GM19043 (cell line): ENCODE data around the gene CDK14.

ENCODE experiments used
- ATAC-seq: cut with Tn5 transposase; IDR thresholded peaks from one replicate; pipeline ENCODE4 v1.9.1; 2021; ENCODE audit warnings: low read depth; ENCODE audit not compliant: unreplicated experiment

The CDK14 gene

DNA sequence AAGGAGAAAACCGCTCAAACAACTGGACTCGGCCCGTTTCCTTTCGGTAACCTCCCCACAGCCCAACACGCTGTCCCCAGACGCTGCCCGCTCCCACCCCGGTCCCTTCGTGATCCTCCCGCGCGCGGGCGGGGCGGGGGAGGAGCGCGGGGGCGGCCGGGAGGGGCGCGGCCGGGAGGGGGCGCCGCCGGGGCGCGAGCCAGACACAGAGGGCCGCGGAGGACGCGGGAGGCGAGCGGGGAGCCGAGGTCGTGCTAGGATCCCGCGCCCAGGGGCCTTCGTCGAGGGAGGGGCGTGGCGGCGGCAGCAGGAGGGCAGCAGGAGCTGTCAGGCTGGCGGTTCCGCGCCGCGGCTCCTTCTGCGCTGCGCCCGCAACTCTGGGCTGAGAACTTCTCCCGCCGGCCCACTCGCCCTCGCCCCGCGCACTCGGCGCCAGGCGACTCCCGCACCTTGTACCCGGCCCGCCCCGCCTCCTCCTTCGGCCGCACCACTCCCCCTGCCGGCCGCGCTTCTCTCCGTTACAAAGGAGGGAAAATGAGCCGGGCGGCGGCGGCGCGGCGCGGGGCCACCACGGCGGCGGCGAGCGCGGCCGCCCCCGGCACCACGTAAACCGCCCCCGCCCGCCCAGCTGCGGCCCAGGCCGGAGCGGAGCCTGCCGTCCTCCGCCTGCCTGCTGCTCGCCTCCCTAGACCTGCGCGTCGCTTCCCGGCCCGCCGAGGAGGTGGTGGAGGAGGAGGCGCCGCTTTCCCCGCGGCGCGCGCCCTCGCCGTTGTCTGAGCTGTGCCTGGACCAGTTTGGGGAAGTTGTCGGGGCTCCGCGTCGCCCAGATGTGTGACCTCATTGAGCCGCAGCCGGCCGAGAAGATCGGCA, at the start of gene CDK14:
CDK14 (plus strand) TSS at position 521 of the 870 bp plus-strand sequence; CDS start at position 828, 307 bp downstream.
- ATAC-seq: peak; percentile 47

DNA sequence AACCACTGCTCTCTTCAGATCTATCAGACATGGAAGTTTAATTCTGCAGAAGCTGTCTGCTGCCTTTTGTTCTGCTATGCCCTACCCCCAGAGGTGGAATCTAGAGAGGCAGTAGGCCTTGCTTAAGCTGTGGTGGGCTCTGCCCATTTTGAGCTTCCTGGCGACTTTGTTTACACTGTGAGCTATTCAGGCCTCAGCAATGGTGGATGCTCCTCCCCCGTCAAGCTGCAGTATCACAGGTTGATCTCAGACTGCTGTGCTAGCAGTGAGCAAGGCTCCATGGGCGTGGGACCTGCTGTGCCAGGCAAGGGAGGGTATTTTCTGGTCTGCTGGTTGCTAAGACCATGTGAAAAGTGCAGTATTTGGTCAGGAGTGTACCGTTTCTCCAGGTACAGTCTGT, 45.1 kb upstream of the CDK14 start:
- ATAC-seq: no peak

GRCh38 chr7:90552521-90552920, 43.6 kb upstream of the CDK14 start:
- ATAC-seq: no peak

GRCh38 chr7:90560730-90561129, 35.4 kb upstream of the CDK14 start:
- no peak for ATAC-seq

- no peak for ATAC-seq
Observed at GRCh38 chr7:90563286-90563685, 32.8 kb upstream of the CDK14 start.

DNA sequence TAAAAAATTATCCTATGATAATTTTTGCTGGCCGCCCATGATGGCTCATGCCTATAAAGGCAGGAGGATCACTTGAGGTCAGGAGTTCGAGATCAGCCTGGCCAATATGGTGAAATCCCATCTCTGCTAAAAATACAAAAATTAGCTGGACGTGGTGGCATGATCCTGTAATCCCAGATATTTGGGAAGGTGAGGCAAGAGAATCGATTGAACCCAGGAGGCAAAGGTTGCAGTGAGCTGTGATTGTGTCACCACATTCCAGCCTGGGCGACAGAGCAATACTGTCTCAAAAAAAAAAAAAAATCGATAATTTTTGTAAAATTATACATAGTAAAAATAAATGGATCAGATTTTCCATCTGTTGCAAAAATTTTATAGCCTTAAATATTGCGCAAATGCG, 31.7 kb upstream of the CDK14 start:
- no peak for ATAC-seq

- no peak for ATAC-seq
Observed at GRCh38 chr7:90568213-90568612, 27.9 kb upstream of the CDK14 start.

- ATAC-seq: no peak
Observed at GRCh38 chr7:90569368-90569767, 26.8 kb upstream of the CDK14 start.

GRCh38 chr7:90570373-90570959, 25.7 kb upstream of the CDK14 start:
- ATAC-seq: no peak

- no peak for ATAC-seq
Observed at GRCh38 chr7:90574146-90574819, 21.8 kb upstream of the CDK14 start.

DNA sequence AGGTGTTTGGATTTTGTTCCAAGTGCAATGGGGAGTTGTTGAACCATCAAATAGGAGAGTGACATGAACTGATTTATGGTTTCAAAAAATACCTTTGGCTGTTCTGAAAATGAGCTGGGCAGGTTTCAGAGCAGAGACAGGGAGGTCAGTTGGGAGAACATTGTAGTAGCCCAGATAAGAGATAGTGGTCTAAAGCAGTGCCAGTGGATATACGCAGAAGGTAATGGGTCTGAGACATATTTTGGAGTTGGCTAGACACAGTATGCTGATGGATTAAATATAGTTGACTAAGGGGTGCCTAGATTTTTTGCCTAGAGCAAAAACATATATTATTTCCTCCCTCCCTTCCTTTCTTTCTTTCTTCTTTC, 21.3 kb upstream of the CDK14 start:
- ATAC-seq: no peak

- ATAC-seq: no peak
Observed at GRCh38 chr7:90579181-90579688, 16.9 kb upstream of the CDK14 start.

GRCh38 chr7:90580051-90580450, 16.1 kb upstream of the CDK14 start:
- no peak for ATAC-seq

GRCh38 chr7:90582164-90582563, 14.0 kb upstream of the CDK14 start:
- ATAC-seq: no peak

GRCh38 chr7:90584378-90584777, 11.7 kb upstream of the CDK14 start:
- ATAC-seq: no peak

- ATAC-seq: no peak
Observed at GRCh38 chr7:90586091-90586490, 10.0 kb upstream of the CDK14 start.

- ATAC-seq: no peak
Observed at GRCh38 chr7:90587766-90588165, 8.4 kb upstream of the CDK14 start.

DNA sequence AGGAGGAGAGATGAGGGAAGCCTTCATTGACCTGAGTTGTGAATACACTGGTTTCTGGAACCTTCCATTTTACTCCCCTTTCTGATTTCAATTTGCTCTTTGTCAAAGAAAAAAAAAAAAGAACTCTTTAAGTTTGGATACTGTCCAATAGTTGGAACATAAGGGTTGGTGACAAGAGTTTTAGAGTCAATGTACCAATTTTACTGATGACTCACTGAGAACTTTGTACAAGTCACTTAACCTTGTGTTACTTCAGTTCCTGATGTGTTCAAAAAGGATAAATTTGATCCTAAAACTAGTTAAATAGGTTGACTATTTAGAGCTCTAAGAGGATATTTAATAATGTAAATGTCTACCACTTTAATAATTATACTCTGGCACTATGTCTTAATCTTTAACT, 4.1 kb upstream of the CDK14 start:
- no peak for ATAC-seq

DNA sequence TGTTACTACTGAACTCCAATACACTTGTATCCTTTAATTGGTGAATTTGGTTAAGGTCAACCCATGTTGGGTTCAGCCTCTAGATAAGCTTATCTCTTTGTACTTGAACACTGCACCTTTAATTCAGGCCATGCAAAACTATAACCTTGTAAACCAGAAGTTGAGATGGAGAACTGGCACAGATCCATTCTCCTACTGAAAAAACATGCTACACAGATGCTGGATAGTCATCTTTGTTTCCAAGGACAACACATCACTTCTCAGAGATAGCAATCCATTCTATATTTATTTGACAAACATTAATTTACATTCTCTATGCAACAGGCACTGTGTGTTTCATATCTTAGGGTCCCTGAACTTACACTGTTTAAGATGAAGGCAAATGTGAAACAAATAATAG, 2.9 kb upstream of the CDK14 start:
- no peak for ATAC-seq

GRCh38 chr7:90594751-90595317, 1.3 kb upstream of the CDK14 start:
- no peak for ATAC-seq

GRCh38 chr7:90595342-90595800, 750 bp upstream of the CDK14 start:
- peak; percentile 1 for ATAC-seq
